Right atrium auricular region (tissue), 2 donors: ENCODE data around the gene CHN2. TPM values are rescaled to one million over a fixed set of nuclear protein-coding genes. Genes with fewer than 3 reads are reported as not detected.

Experiments
- DNase-seq: peaks from one replicate; pipeline ENCODE4 v3.0.0-alpha.2; 2019; ENCODE audit warnings: low spot score
- H3K27ac ChIP-seq, 2 donors: fragments of 200-600 bp; sonication (generic); 1 replicate in 1 of 2; 2 replicates in 1 of 2; pipeline ENCODE4 v1.5.1; 2016 to 2019
- H3K27me3 ChIP-seq, 2 donors: fragments of 200-600 bp; sonication (generic); one replicate each; pipeline versions ENCODE4 v1.5.1 to v1.6.0; 2017 to 2019
- H3K36me3 ChIP-seq: fragments of 200-600 bp; sonication (generic); one replicate; pipeline ENCODE4 v1.5.1; 2016
- H3K4me1 ChIP-seq, 2 donors: fragments of 200-600 bp; sonication (generic); one replicate each; pipeline versions ENCODE4 v1.5.1 to v1.6.0; 2017 to 2019
- H3K4me3 ChIP-seq, 2 donors: fragments of 200-600 bp; sonication (generic); 1 replicate in 1 of 2; 2 replicates in 1 of 2; pipeline ENCODE4 v1.5.1; 2017 to 2019; ENCODE audit warnings: mild to moderate bottlenecking in 1 of 2, moderate library complexity in 1 of 2
- H3K9me3 ChIP-seq, 2 donors: fragments of 200-600 bp; sonication (generic); one replicate each; pipeline ENCODE4 v1.5.1; 2019
- CTCF ChIP-seq, 2 donors: fragments of 200-600 bp; sonication (generic); IDR thresholded peaks; one replicate each; pipeline ENCODE4 v1.5.1; 2019; ENCODE audit warnings: antibody characterized with exemption in 2 of 2
- total RNA-seq, 2 donors: library from RNA; depleted of rRNA; stranded (reverse); fragments of >200 nt; gene quantifications; one replicate each; pipeline ENCODE4 v1.1.0, GENCODE V29; 2016

The CHN2 gene
- total RNA-seq, 2 donors from 2014 or later: 2.7 to 6.6 TPM

- no peak for TF ChIP-seq CTCF (IDR thresholded peaks at IDR 0.05)
- Histone ChIP-seq H3K27ac (no peak overlapping the region), H3K4me1 (no peaks in the 10 kb centered on the region), H3K9me3 (no peaks in the 10 kb centered on the region), H3K36me3 (no peaks in the 10 kb centered on the region), H3K4me3 (no peak overlapping the region), H3K27me3 (no peaks in the 10 kb centered on the region)
- no peak for DNase-seq
These were observed 90.8 kb downstream of the CHN2 start for GRCh38 chr7:29285444-29285793.

GRCh38 chr7:29285861-29286260 is 91.3 kb downstream of the CHN2 start:
- no peaks in the 10 kb centered on the region for H3K36me3 ChIP-seq
- H3K27ac ChIP-seq: no peak overlapping the region
- no peak for TF ChIP-seq CTCF (IDR thresholded peaks at IDR 0.05)
- no peaks in the 10 kb centered on the region for H3K9me3 ChIP-seq
- H3K27me3 ChIP-seq: no peaks in the 10 kb centered on the region
- no peak overlapping the region for H3K4me3 ChIP-seq
- no peak for DNase-seq
- no peaks in the 10 kb centered on the region for H3K4me1 ChIP-seq

GRCh38 chr7:29287366-29287765 is 92.8 kb downstream of the CHN2 start:
- Histone ChIP-seq H3K4me3 (no peak overlapping the region), H3K9me3 (no peaks in the 10 kb centered on the region), H3K4me1 (no peaks in the 10 kb centered on the region), H3K36me3 (no peaks in the 10 kb centered on the region), H3K27ac (no peak overlapping the region), H3K27me3 (no peaks in the 10 kb centered on the region)
- TF ChIP-seq CTCF (IDR thresholded peaks at IDR 0.05): no peak
- DNase-seq: no peak

- H3K4me1 ChIP-seq: no peaks in the 10 kb centered on the region
- DNase-seq: no peak
- no peaks in the 10 kb centered on the region for H3K27me3 ChIP-seq
- no peak for TF ChIP-seq CTCF (IDR thresholded peaks at IDR 0.05)
- H3K27ac ChIP-seq: no peak overlapping the region
- H3K36me3 ChIP-seq: no peaks in the 10 kb centered on the region
- no peaks in the 10 kb centered on the region for H3K9me3 ChIP-seq
- H3K4me3 ChIP-seq: no peak overlapping the region
These were observed 93.9 kb downstream of the CHN2 start for GRCh38 chr7:29288181-29289091.

GRCh38 chr7:29289156-29290021 is 94.8 kb downstream of the CHN2 start:
- H3K36me3 ChIP-seq: no peaks in the 10 kb centered on the region
- H3K4me1 ChIP-seq: no peaks in the 10 kb centered on the region
- DNase-seq: no peak
- no peak overlapping the region for H3K4me3 ChIP-seq
- H3K27me3 ChIP-seq: no peaks in the 10 kb centered on the region
- no peak for TF ChIP-seq CTCF (IDR thresholded peaks at IDR 0.05)
- H3K9me3 ChIP-seq: no peaks in the 10 kb centered on the region
- H3K27ac ChIP-seq: no peak overlapping the region
